ENCODE results near the gene ANKRD6.
A peak's percentile ranks its signal among the peaks of the same experiment; 100 is the strongest.

ANKRD6 gene

GRCh38 chr6:89567630-89568390 is 134.9 kb downstream of the ANKRD6 start:
- TF ChIP-seq EZH2 (IDR thresholded peaks at IDR 0.05) (no peak), FOXP2 (optimal IDR thresholded peaks at IDR 0.05; ENCODE audit: control extremely low read depth, extremely low read length, insufficient read depth) (no peak), POLR2AphosphoS5 (IDR thresholded peaks at IDR 0.05; ENCODE audit: borderline replicate concordance, low read depth, low read length) (no peak)
- H3K9ac ChIP-seq (ENCODE audit: insufficient read length), result no peak overlapping the region
- no peaks in the 10 kb centered on the region for H3K9me3 ChIP-seq (ENCODE audit: low read depth, low read length)
- DNase-seq (ENCODE audit: low read depth, low spot score), result no peak
- H3K36me3 ChIP-seq (ENCODE audit: insufficient read depth, low read length), result no peaks in the 10 kb centered on the region
- no peak overlapping the region for H3K4me3 ChIP-seq
- H3K27ac ChIP-seq, result no peak overlapping the region

- no peak for TF ChIP-seq EZH2 (IDR thresholded peaks at IDR 0.05)
- no peak for TF ChIP-seq POLR2AphosphoS5 (IDR thresholded peaks at IDR 0.05; ENCODE audit: borderline replicate concordance, low read depth, low read length)
- no peak for TF ChIP-seq FOXP2 (optimal IDR thresholded peaks at IDR 0.05; ENCODE audit: control extremely low read depth, extremely low read length, insufficient read depth)
- Histone ChIP-seq H3K36me3 (ENCODE audit: insufficient read depth, low read length) (no peaks in the 10 kb centered on the region), H3K27ac (no peak overlapping the region), H3K9me3 (ENCODE audit: low read depth, low read length) (no peaks in the 10 kb centered on the region), H3K9ac (ENCODE audit: insufficient read length) (no peak overlapping the region), H3K4me3 (no peak overlapping the region)
- no peak for DNase-seq (ENCODE audit: low read depth, low spot score)
Measured at GRCh38 chr6:89574910-89575561, 142.1 kb downstream of the ANKRD6 start.

- Histone ChIP-seq H3K9me3 (ENCODE audit: low read depth, low read length) (no peaks in the 10 kb centered on the region), H3K27ac (no peak overlapping the region), H3K36me3 (ENCODE audit: insufficient read depth, low read length) (no peaks in the 10 kb centered on the region), H3K9ac (ENCODE audit: insufficient read length) (no peak overlapping the region), H3K4me3 (no peak overlapping the region)
- no peak for DNase-seq (ENCODE audit: low read depth, low spot score)
- TF ChIP-seq FOXP2 (optimal IDR thresholded peaks at IDR 0.05; ENCODE audit: control extremely low read depth, extremely low read length, insufficient read depth) (no peak), EZH2 (IDR thresholded peaks at IDR 0.05) (no peak), POLR2AphosphoS5 (IDR thresholded peaks at IDR 0.05; ENCODE audit: borderline replicate concordance, low read depth, low read length) (no peak)
Measured at GRCh38 chr6:89575562-89575960, 142.6 kb downstream of the ANKRD6 start.

GRCh38 chr6:89580997-89581666 is 148.2 kb downstream of the ANKRD6 start:
- no peak overlapping the region for H3K4me3 ChIP-seq
- TF ChIP-seq EZH2 (IDR thresholded peaks at IDR 0.05) (no peak), POLR2AphosphoS5 (IDR thresholded peaks at IDR 0.05; ENCODE audit: borderline replicate concordance, low read depth, low read length) (no peak), FOXP2 (optimal IDR thresholded peaks at IDR 0.05; ENCODE audit: control extremely low read depth, extremely low read length, insufficient read depth) (no peak)
- no peak for DNase-seq (ENCODE audit: low read depth, low spot score)
- H3K9ac ChIP-seq (ENCODE audit: insufficient read length), result no peak overlapping the region
- H3K9me3 ChIP-seq (ENCODE audit: low read depth, low read length), result no peaks in the 10 kb centered on the region
- no peaks in the 10 kb centered on the region for H3K36me3 ChIP-seq (ENCODE audit: insufficient read depth, low read length)
- H3K27ac ChIP-seq, result no peak overlapping the region

GRCh38 chr6:89581689-89582088 is 148.7 kb downstream of the ANKRD6 start:
- H3K9ac ChIP-seq (ENCODE audit: insufficient read length), result no peak overlapping the region
- DNase-seq (ENCODE audit: low read depth, low spot score), result no peak
- TF ChIP-seq EZH2 (IDR thresholded peaks at IDR 0.05), result no peak
- TF ChIP-seq FOXP2 (optimal IDR thresholded peaks at IDR 0.05; ENCODE audit: control extremely low read depth, extremely low read length, insufficient read depth), result no peak
- TF ChIP-seq POLR2AphosphoS5 (IDR thresholded peaks at IDR 0.05; ENCODE audit: borderline replicate concordance, low read depth, low read length), result no peak
- H3K27ac ChIP-seq, result no peak overlapping the region
- H3K9me3 ChIP-seq (ENCODE audit: low read depth, low read length), result no peaks in the 10 kb centered on the region
- no peak overlapping the region for H3K4me3 ChIP-seq
- no peaks in the 10 kb centered on the region for H3K36me3 ChIP-seq (ENCODE audit: insufficient read depth, low read length)

GRCh38 chr6:89582669-89583325 is 149.8 kb downstream of the ANKRD6 start:
- Histone ChIP-seq H3K27ac (no peak overlapping the region), H3K9me3 (ENCODE audit: low read depth, low read length) (no peaks in the 10 kb centered on the region), H3K36me3 (ENCODE audit: insufficient read depth, low read length) (no peaks in the 10 kb centered on the region), H3K9ac (ENCODE audit: insufficient read length) (no peak overlapping the region), H3K4me3 (no peak overlapping the region)
- TF ChIP-seq EZH2 (IDR thresholded peaks at IDR 0.05), result no peak
- peak; percentile 48; the same call in 1 of the 2 replicates for TF ChIP-seq POLR2AphosphoS5 (IDR thresholded peaks at IDR 0.05; ENCODE audit: borderline replicate concordance, low read depth, low read length)
- DNase-seq (ENCODE audit: low read depth, low spot score), result no peak

GRCh38 chr6:89583559-89583958 is 150.6 kb downstream of the ANKRD6 start:
- H3K27ac ChIP-seq, result no peak overlapping the region
- no peak for DNase-seq (ENCODE audit: low read depth, low spot score)
- no peak overlapping the region for H3K9ac ChIP-seq (ENCODE audit: insufficient read length)
- H3K4me3 ChIP-seq, result no peak overlapping the region
- TF ChIP-seq POLR2AphosphoS5 (IDR thresholded peaks at IDR 0.05; ENCODE audit: borderline replicate concordance, low read depth, low read length), result no peak
- no peaks in the 10 kb centered on the region for H3K9me3 ChIP-seq (ENCODE audit: low read depth, low read length)
- no peaks in the 10 kb centered on the region for H3K36me3 ChIP-seq (ENCODE audit: insufficient read depth, low read length)

GRCh38 chr6:89584539-89584938 is 151.6 kb downstream of the ANKRD6 start:
- TF ChIP-seq FOXP2 (optimal IDR thresholded peaks at IDR 0.05; ENCODE audit: control extremely low read depth, extremely low read length, insufficient read depth) (no peak), EZH2 (IDR thresholded peaks at IDR 0.05) (no peak), POLR2AphosphoS5 (IDR thresholded peaks at IDR 0.05; ENCODE audit: borderline replicate concordance, low read depth, low read length) (no peak)
- no peak for DNase-seq (ENCODE audit: low read depth, low spot score)
- Histone ChIP-seq H3K9ac (ENCODE audit: insufficient read length) (no peak overlapping the region), H3K27ac (no peak overlapping the region), H3K4me3 (no peak overlapping the region), H3K9me3 (ENCODE audit: low read depth, low read length) (no peaks in the 10 kb centered on the region), H3K36me3 (ENCODE audit: insufficient read depth, low read length) (no peaks in the 10 kb centered on the region)
